ENCODE data around the gene EMC8.
A peak's percentile ranks its signal among the peaks of the same experiment; 100 is the strongest.

The EMC8 gene

DNA sequence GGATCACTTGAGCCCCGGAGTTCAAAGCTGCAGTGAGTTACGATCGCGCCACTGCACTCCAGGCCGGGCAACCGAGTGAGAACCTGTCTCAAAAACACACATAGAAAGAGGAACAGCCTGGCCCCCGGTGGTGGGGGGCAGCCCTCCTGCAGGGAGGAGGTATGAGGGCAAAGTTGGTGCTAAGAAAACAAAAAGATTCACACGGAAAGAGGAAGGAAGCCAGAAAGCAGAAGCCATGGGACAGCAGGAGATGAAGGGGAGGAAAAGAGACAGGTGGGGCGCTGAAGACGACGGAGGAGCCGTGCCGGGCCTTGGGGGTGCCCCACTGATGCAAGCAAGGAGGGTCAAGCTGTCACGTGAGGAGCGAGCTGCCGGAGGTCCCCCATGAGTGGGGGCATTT lies 40.2 kb downstream of the EMC8 start:
- H3K27me3 ChIP-seq (ENCODE audit: low read depth, low read length): peaks cover 74% of the 10 kb centered on the region
- peaks cover 3% of the 10 kb centered on the region; the same call in 1 of the 2 replicates for H4K20me1 ChIP-seq (ENCODE audit: insufficient read depth, low read length)
- no peaks in the 10 kb centered on the region for H3K79me2 ChIP-seq (ENCODE audit: low read length)
- H3K27ac ChIP-seq (ENCODE audit: low read length): no peak overlapping the region
- H3K4me2 ChIP-seq (ENCODE audit: low read length): peak overlapping the region; percentile 50
- peaks cover 54% of the 10 kb centered on the region for H3K4me1 ChIP-seq (ENCODE audit: low read length)
- TF ChIP-seq EZH2phosphoT487 (IDR thresholded peaks at IDR 0.05; ENCODE audit: low read depth) (no peak), CTCF (IDR thresholded peaks at IDR 0.05; ENCODE audit: low read depth, low read length) (no peak)
- no peaks in the 10 kb centered on the region for H3K36me3 ChIP-seq (replicated peaks; ENCODE audit: low read depth, low read length)
- no peak overlapping the region for H3K9ac ChIP-seq (ENCODE audit: low read length)
- H2AFZ ChIP-seq (ENCODE audit: low read depth, low read length): no peak overlapping the region
- peak overlapping the region; percentile 38; the same call in 1 of the 2 replicates for H3K4me3 ChIP-seq (ENCODE audit: low read length)
- H3K9me3 ChIP-seq (ENCODE audit: insufficient read depth, low read length): no peaks in the 10 kb centered on the region

DNA sequence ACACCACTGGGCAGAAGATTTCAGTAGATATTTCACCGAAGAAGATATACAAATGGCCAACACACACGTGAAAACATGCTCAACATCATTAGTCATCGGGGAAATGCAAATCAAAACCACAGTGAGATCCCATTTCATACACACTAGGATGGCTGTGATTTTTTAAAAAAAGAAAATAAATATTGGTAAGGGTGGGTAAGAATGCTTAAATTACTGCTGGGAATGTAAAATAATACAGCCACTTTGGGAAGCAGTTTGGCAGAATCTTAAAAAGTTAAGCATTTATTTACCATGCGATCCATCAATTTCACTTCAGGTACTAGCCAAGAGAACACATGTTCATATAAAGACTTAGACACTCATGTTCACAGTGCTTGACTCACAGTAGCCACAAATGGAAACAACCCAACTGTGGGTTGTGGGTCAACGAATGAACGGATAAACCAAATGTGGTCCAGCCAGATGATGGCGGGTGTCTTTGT lies 42.0 kb downstream of the EMC8 start:
- no peaks in the 10 kb centered on the region for H3K79me2 ChIP-seq (ENCODE audit: low read length)
- no peak overlapping the region for H2AFZ ChIP-seq (ENCODE audit: low read depth, low read length)
- no peaks in the 10 kb centered on the region for H3K9me3 ChIP-seq (ENCODE audit: insufficient read depth, low read length)
- no peak overlapping the region for H3K27ac ChIP-seq (ENCODE audit: low read length)
- H4K20me1 ChIP-seq (ENCODE audit: insufficient read depth, low read length): peaks cover 3% of the 10 kb centered on the region; the same call in 1 of the 2 replicates
- peak overlapping the region; percentile 72; the same call in 1 of the 2 replicates for H3K4me3 ChIP-seq (ENCODE audit: low read length)
- peaks cover 70% of the 10 kb centered on the region for H3K4me1 ChIP-seq (ENCODE audit: low read length)
- H3K4me2 ChIP-seq (ENCODE audit: low read length): peak overlapping the region; percentile 98
- peaks cover 85% of the 10 kb centered on the region for H3K27me3 ChIP-seq (ENCODE audit: low read depth, low read length)
- H3K36me3 ChIP-seq (replicated peaks; ENCODE audit: low read depth, low read length): no peaks in the 10 kb centered on the region
- no peak overlapping the region for H3K9ac ChIP-seq (ENCODE audit: low read length)
- TF ChIP-seq EZH2phosphoT487 (IDR thresholded peaks at IDR 0.05; ENCODE audit: low read depth) (no peak), CTCF (IDR thresholded peaks at IDR 0.05; ENCODE audit: low read depth, low read length) (no peak)

DNA sequence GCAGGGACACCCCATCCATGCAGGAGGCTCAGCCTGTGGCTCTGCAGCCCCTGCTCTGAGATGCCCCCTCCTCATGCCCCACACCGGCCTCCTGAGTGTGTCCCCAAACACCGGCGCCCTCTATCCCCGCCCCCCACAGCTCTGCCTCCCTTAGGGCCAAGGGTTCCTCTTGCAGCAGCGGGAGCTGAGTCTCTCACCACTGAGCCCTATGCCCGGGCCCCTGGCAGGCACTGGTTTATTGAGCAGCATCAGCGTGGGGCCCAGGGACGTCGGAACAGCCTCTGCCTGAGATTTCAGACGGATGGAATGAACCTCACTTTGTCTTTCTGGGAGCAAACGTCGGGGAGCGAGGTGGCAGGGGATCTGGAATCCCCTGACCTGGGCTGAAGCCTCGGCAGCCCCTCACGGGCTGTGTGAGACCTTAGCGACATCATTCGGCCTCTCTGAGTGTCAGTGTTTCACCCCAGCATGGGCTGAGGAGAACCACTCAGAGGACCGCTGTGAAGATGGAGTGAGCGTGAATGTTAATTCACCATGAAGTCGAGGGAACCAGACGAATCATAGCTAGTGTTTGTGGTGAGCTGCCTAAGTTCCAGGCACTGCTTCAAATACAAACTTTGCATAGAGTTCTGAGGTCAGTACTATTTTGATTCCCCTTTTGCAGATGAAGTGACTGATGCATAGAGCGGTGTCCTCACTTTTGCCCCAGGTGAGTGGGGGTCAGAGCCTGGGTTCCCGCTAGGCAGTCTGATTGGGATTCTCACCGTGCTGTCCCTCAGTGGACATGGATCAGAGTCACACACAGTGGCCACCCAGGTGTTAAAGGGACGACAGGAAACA lies 43.2 kb downstream of the EMC8 start:
- peaks cover 11% of the 10 kb centered on the region; the same call in 1 of the 2 replicates for H4K20me1 ChIP-seq (ENCODE audit: insufficient read depth, low read length)
- TF ChIP-seq CTCF (IDR thresholded peaks at IDR 0.05; ENCODE audit: low read depth, low read length) (no peak), EZH2phosphoT487 (IDR thresholded peaks at IDR 0.05; ENCODE audit: low read depth) (no peak)
- H3K9me3 ChIP-seq (ENCODE audit: insufficient read depth, low read length): no peaks in the 10 kb centered on the region
- peaks cover 95% of the 10 kb centered on the region for H3K27me3 ChIP-seq (ENCODE audit: low read depth, low read length)
- H3K4me1 ChIP-seq (ENCODE audit: low read length): peaks cover 69% of the 10 kb centered on the region
- peak overlapping the region; percentile 25; the same call in 1 of the 2 replicates for H3K27ac ChIP-seq (ENCODE audit: low read length)
- H3K79me2 ChIP-seq (ENCODE audit: low read length): no peaks in the 10 kb centered on the region
- 0 out of 2 replicates have a peak overlapping the region, but pooled peaks have one; percentile 7 for H2AFZ ChIP-seq (ENCODE audit: low read depth, low read length)
- peak overlapping the region; percentile 46 for H3K9ac ChIP-seq (ENCODE audit: low read length)
- peak overlapping the region; percentile 98 for H3K4me2 ChIP-seq (ENCODE audit: low read length)
- H3K36me3 ChIP-seq (replicated peaks; ENCODE audit: low read depth, low read length): no peaks in the 10 kb centered on the region
- peak overlapping the region; percentile 72 for H3K4me3 ChIP-seq (ENCODE audit: low read length)

GRCh38 chr16:85754413-85754812 lies 44.9 kb downstream of the EMC8 start:
- Histone ChIP-seq H3K79me2 (ENCODE audit: low read length) (no peaks in the 10 kb centered on the region), H4K20me1 (ENCODE audit: insufficient read depth, low read length) (peaks cover 11% of the 10 kb centered on the region; the same call in 1 of the 2 replicates), H3K27me3 (ENCODE audit: low read depth, low read length) (peaks cover 88% of the 10 kb centered on the region), H3K4me1 (ENCODE audit: low read length) (peaks cover 66% of the 10 kb centered on the region), H3K4me2 (ENCODE audit: low read length) (peak overlapping the region; percentile 73), H3K36me3 (replicated peaks; ENCODE audit: low read depth, low read length) (no peaks in the 10 kb centered on the region), H3K27ac (ENCODE audit: low read length) (no peak overlapping the region), H3K9ac (ENCODE audit: low read length) (no peak overlapping the region), H3K4me3 (ENCODE audit: low read length) (peak overlapping the region; percentile 51), H3K9me3 (ENCODE audit: insufficient read depth, low read length) (no peaks in the 10 kb centered on the region), H2AFZ (ENCODE audit: low read depth, low read length) (no peak overlapping the region)
- TF ChIP-seq EZH2phosphoT487 (IDR thresholded peaks at IDR 0.05; ENCODE audit: low read depth) (no peak), CTCF (IDR thresholded peaks at IDR 0.05; ENCODE audit: low read depth, low read length) (no peak)

All from OCI-LY3 (cell line).